C4-2B (cell line): Measurements from ENCODE around the gene CEP72.

Source experiments
- H3K27ac ChIP-seq: fragments of 450-650 bp; 2 replicates; pipeline ENCODE4 v1.5.1; 2017
- CTCF ChIP-seq: fragments of 450-650 bp; conservative IDR thresholded peaks from 2 replicates; pipeline ENCODE4 v1.5.1; 2017; ENCODE audit warnings: mild to moderate bottlenecking
- ZFX ChIP-seq: fragments of 450-650 bp; IDR thresholded peaks from 2 replicates; pipeline ENCODE4 v1.6.1; 2017

Gene CEP72

GRCh38 chr5:668283-668995 is 56.3 kb downstream of the CEP72 start:
- TF ChIP-seq ZFX (no peak), CTCF (no peak)
- no peak overlapping the region for H3K27ac ChIP-seq

- peak; percentile 90 for TF ChIP-seq CTCF
- TF ChIP-seq ZFX, result no peak
- H3K27ac ChIP-seq, result no peak overlapping the region
Measured at GRCh38 chr5:669111-669841, 57.1 kb downstream of the CEP72 start.

GRCh38 chr5:669842-670395 is 57.8 kb downstream of the CEP72 start:
- no peak overlapping the region for H3K27ac ChIP-seq
- no peak for TF ChIP-seq ZFX
- no peak for TF ChIP-seq CTCF

GRCh38 chr5:670396-671270 is 58.5 kb downstream of the CEP72 start:
- no peak for TF ChIP-seq CTCF
- TF ChIP-seq ZFX, result no peak
- H3K27ac ChIP-seq, result peak overlapping the region; percentile 68; the same call in 1 of the 2 replicates

- peak overlapping the region; percentile 68 for H3K27ac ChIP-seq
- TF ChIP-seq ZFX (no peak), CTCF (peak; percentile 95)
Measured at GRCh38 chr5:671459-672328, 59.6 kb downstream of the CEP72 start.

GRCh38 chr5:672329-673160 is 60.4 kb downstream of the CEP72 start:
- H3K27ac ChIP-seq, result peak overlapping the region; percentile 68
- no peak for TF ChIP-seq ZFX
- no peak for TF ChIP-seq CTCF
